Inferior parietal cortex (tissue), 1 donor: ENCODE results near the gene TFEB.

Source experiments
- DNase-seq: peaks from one replicate; pipeline ENCODE4 v3.0.0-alpha.2; 2016; ENCODE audit errors: extremely low spot score

The TFEB gene

DNA sequence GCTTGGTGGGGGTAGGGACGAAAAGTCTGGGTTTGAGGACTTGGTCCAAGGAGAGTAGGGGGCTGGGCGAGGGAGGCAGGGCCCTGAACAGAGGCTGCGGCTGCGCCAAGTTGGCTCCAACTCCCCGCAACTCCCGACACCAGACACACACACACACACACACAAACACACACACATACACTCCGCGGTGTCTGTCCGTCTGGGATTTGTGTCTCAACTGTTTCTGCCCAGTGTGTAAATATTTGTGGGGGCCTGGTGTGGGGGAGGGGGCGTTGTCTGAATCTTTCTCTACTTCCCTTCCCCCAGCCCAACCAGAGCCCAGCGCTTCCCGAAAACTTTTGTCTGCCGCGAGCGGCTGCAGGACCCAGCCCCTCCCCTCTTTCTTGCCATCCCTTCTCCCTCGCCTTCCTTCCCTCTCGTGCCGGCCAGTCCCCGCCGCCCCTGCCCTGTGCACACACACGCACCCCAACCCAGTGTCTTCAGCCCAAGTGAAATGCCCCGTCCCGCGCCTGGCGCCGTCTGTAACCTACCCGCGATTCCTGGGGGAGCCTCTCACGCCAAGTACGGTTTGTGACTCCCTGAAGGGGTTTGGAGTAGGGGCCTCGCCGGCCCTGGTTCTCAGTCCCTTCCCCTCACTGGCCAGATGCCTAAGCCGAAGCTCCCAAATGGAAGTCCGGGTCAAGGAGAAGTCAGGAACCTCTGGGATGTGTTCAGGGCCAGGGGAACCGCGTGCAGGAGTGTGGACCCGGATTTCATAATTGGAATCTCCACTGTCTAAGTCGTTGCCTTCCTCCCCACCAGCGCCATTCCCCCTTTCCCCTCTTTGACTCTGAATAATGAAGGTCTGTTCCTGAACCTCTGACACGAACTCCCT is 96.2 kb downstream of the TFEB start:
- no peak for DNase-seq

- DNase-seq: no peak
Observed at GRCh38 chr6:41638002-41638934, 97.1 kb downstream of the TFEB start, which contains the start of gene MDFI. Gene MDFI, plus strand, starts transcription at chr6:41638468. Its CDS starts 282 bp downstream, at chr6:41638750.

- DNase-seq: no peak
Observed at GRCh38 chr6:41637194-41638001, 98.0 kb downstream of the TFEB start.

- DNase-seq: no peak
Observed at GRCh38 chr6:41636833-41637193, 98.6 kb downstream of the TFEB start.

DNA sequence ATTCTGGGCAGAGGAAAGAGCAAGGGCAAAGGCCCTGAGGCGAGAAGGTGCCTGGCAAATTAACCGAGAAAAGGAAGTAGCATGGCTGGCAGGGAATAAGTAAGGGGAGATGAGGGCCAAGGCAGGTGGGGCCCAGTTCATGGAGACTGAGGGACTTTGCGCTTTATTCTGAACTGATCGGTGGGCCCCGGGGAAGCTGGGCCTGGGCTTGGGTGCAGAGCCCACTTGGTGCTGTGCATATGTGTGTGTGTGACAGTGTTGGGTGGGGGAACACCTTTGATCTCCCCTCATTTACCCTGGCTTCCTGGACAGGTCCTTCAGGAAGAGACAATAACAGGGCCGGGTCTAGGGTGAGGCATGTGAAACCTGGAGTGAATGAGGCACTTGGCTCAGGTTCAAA is 100.0 kb downstream of the TFEB start:
- DNase-seq: no peak

- DNase-seq: no peak
Observed at GRCh38 chr6:41634657-41635056, 100.8 kb downstream of the TFEB start.
